Parathyroid adenoma (tissue), 2 donors: Measurements from ENCODE around the gene ITGBL1.
A peak's percentile ranks its signal among the peaks of the same experiment; 100 is the strongest.

ENCODE experiments used
- H2AFZ ChIP-seq: fragments of 300-600 bp; sonication (generic); one replicate; pipeline ENCODE4 v1.7.0; 2017; ENCODE audit warnings: antibody characterized with exemption, mild to moderate bottlenecking
- H3K27ac ChIP-seq: fragments of 300-600 bp; sonication (generic); one replicate; pipeline ENCODE4 v1.7.0; 2017
- H3K27me3 ChIP-seq: fragments of 300-600 bp; sonication (generic); one replicate; pipeline ENCODE4 v1.7.0; 2017; ENCODE audit warnings: low read length; ENCODE audit not compliant: control insufficient read depth, insufficient read depth
- H3K36me3 ChIP-seq: fragments of 300-600 bp; sonication (generic); one replicate; pipeline ENCODE4 v1.7.0; 2017; ENCODE audit warnings: low read length; ENCODE audit not compliant: control insufficient read depth, insufficient read depth
- H3K4me1 ChIP-seq: fragments of 300-600 bp; sonication (generic); one replicate; pipeline ENCODE4 v1.7.0; 2017; ENCODE audit warnings: control low read depth
- H3K4me2 ChIP-seq: fragments of 300-600 bp; sonication (generic); one replicate; pipeline ENCODE4 v1.7.0; 2017; ENCODE audit warnings: low read length
- H3K4me3 ChIP-seq: fragments of 300-600 bp; sonication (generic); one replicate; pipeline ENCODE4 v1.7.0; 2017; ENCODE audit warnings: low read depth, low read length
- H3K79me2 ChIP-seq: fragments of 300-600 bp; sonication (generic); one replicate; pipeline ENCODE4 v1.7.0; 2017; ENCODE audit warnings: control low read depth
- H3K9ac ChIP-seq: fragments of 300-600 bp; sonication (generic); one replicate; pipeline ENCODE4 v1.7.0; 2017; ENCODE audit warnings: mild to moderate bottlenecking
- H3K9me3 ChIP-seq: fragments of 300-600 bp; sonication (generic); one replicate; pipeline ENCODE4 v1.7.0; 2017; ENCODE audit warnings: low read length; ENCODE audit not compliant: control insufficient read depth
- CTCF ChIP-seq: fragments of 300-600 bp; sonication (generic); IDR thresholded peaks from one replicate; pipeline ENCODE4 v1.7.0; 2017; ENCODE audit warnings: antibody characterized with exemption, mild to moderate bottlenecking
- donor health status: primary hyperparathyroidism.

ITGBL1 gene

GRCh38 chr13:101449790-101450748, 2.4 kb upstream of the ITGBL1 start:
- Histone ChIP-seq H3K79me2 (no peaks in the 10 kb centered on the region), H3K27ac (no peak overlapping the region), H2AFZ (no peak overlapping the region), H3K36me3 (no peaks in the 10 kb centered on the region), H3K4me3 (no peak overlapping the region), H3K9ac (no peak overlapping the region), H3K27me3 (no peaks in the 10 kb centered on the region), H3K4me1 (no peaks in the 10 kb centered on the region), H3K9me3 (no peaks in the 10 kb centered on the region), H3K4me2 (no peak overlapping the region)
- TF ChIP-seq CTCF: no peak

- Histone ChIP-seq H3K36me3 (no peaks in the 10 kb centered on the region), H2AFZ (no peak overlapping the region), H3K27ac (no peak overlapping the region), H3K9ac (no peak overlapping the region), H3K27me3 (no peaks in the 10 kb centered on the region), H3K9me3 (no peaks in the 10 kb centered on the region), H3K4me2 (no peak overlapping the region), H3K4me1 (no peaks in the 10 kb centered on the region), H3K4me3 (no peak overlapping the region), H3K79me2 (no peaks in the 10 kb centered on the region)
- TF ChIP-seq CTCF: no peak
Observed at GRCh38 chr13:101450749-101451130, 1.7 kb upstream of the ITGBL1 start.

GRCh38 chr13:101451641-101452040, 834 bp upstream of the ITGBL1 start:
- H3K4me2 ChIP-seq: no peak overlapping the region
- H3K4me3 ChIP-seq: no peak overlapping the region
- H3K9ac ChIP-seq: no peak overlapping the region
- no peaks in the 10 kb centered on the region for H3K27me3 ChIP-seq
- no peak overlapping the region for H3K27ac ChIP-seq
- H3K9me3 ChIP-seq: no peaks in the 10 kb centered on the region
- H3K79me2 ChIP-seq: no peaks in the 10 kb centered on the region
- H2AFZ ChIP-seq: no peak overlapping the region
- H3K36me3 ChIP-seq: no peaks in the 10 kb centered on the region
- no peak for TF ChIP-seq CTCF
- H3K4me1 ChIP-seq: no peaks in the 10 kb centered on the region

DNA sequence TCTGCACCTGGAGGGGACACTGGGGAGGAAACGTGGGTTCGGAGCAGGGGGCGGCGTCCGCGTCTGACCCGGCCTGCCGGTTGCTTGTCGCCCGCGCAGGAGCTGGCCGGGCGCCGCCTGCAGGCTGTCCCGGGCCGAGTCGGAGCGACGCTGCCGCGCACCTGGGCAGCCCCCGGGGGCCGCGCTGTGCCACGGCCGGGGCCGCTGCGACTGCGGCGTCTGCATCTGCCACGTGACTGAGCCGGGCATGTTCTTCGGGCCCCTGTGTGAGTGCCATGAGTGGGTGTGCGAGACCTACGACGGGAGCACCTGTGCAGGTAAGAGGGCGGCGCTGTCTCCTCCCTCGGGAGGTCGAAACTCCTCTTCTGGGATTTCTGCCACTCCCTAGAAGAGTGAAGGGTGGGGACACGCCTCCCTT, 1.3 kb downstream of the ITGBL1 start:
- no peaks in the 10 kb centered on the region for H3K27me3 ChIP-seq
- H3K9ac ChIP-seq: no peak overlapping the region
- H3K4me2 ChIP-seq: peak overlapping the region; percentile 91
- H3K4me3 ChIP-seq: peak overlapping the region; percentile 57
- no peak for TF ChIP-seq CTCF
- H3K9me3 ChIP-seq: no peaks in the 10 kb centered on the region
- no peaks in the 10 kb centered on the region for H3K4me1 ChIP-seq
- H2AFZ ChIP-seq: peak overlapping the region; percentile 77
- H3K79me2 ChIP-seq: no peaks in the 10 kb centered on the region
- no peaks in the 10 kb centered on the region for H3K36me3 ChIP-seq
- no peak overlapping the region for H3K27ac ChIP-seq

DNA sequence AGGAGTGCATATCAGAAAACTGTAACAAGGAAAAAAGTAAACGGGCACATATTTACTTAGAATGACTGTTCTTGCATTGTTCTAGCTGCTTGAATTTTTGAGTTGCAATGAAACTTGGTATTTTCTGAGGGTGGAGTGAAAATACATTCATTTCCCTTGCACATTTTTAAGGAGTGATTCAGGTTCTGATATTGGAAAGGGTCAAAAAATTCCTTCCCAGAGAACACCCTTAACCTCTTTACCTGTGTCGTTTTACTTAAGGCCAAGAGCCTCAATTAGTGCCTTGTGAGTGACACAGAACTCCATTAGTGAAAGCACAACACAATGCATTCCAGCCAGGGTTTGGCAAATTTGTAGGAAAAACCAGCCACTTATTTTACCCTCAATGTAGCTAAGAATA, 2.3 kb downstream of the ITGBL1 start:
- H3K36me3 ChIP-seq: no peaks in the 10 kb centered on the region
- no peak overlapping the region for H3K4me3 ChIP-seq
- H3K27ac ChIP-seq: no peak overlapping the region
- H3K4me2 ChIP-seq: no peak overlapping the region
- H3K27me3 ChIP-seq: no peaks in the 10 kb centered on the region
- H3K79me2 ChIP-seq: no peaks in the 10 kb centered on the region
- H3K9ac ChIP-seq: no peak overlapping the region
- no peak for TF ChIP-seq CTCF
- H3K9me3 ChIP-seq: no peaks in the 10 kb centered on the region
- H3K4me1 ChIP-seq: no peaks in the 10 kb centered on the region
- no peak overlapping the region for H2AFZ ChIP-seq
